HEK293T (cell line): ENCODE data around the gene NXT2.

Source experiments
- ELF4 ChIP-seq: fragments of 450-650 bp; IDR thresholded peaks from 2 replicates; pipeline ENCODE4 v1.6.1; 2017; ENCODE audit warnings: antibody characterized with exemption
- FOXK2 ChIP-seq: fragments of 450-650 bp; IDR thresholded peaks from 2 replicates; pipeline ENCODE4 v1.6.1; 2016; ENCODE audit warnings: mild to moderate bottlenecking
- PKNOX1 ChIP-seq: fragments of 450-650 bp; IDR thresholded peaks from 2 replicates; pipeline ENCODE4 v1.6.1; 2016
- SP1 ChIP-seq: fragments of 450-650 bp; IDR thresholded peaks from 2 replicates; pipeline ENCODE4 v1.6.1; 2017

GRCh38 chrX:109508915-109509314 is 27.7 kb upstream of the NXT2 start:
- TF ChIP-seq ELF4 (no peak), SP1 (no peak), PKNOX1 (no peak), FOXK2 (no peak)
